Kidney epithelial cell (primary cell): ENCODE measurements around the gene ATP2A1. TPM values are rescaled to one million over a fixed set of nuclear protein-coding genes. Genes with fewer than 3 reads are reported as not detected.
"Not testable (repeated sequence)": the region's sequence is repeated elsewhere in the genome, so short reads cannot be mapped to it uniquely, and the experiment has no call there.

Source experiments
- DNase-seq: peaks from one replicate; pipeline ENCODE4 v3.0.0-alpha.2; 2010; ENCODE audit warnings: low read depth
- H3K27me3 ChIP-seq: 2 replicates; pipeline ENCODE4 v1.6.0; 2011; ENCODE audit warnings: low read length; ENCODE audit not compliant: control insufficient read depth, insufficient read depth
- H3K36me3 ChIP-seq: 2 replicates; pipeline ENCODE4 v1.5.1; 2011; ENCODE audit warnings: low read length; ENCODE audit not compliant: control insufficient read depth, insufficient read depth
- H3K4me3 ChIP-seq: 2 replicates; pipeline ENCODE4 v1.5.1; 2011; ENCODE audit warnings: low read depth, mild to moderate bottlenecking, control low read depth, low read length
- CTCF ChIP-seq: IDR thresholded peaks from 2 replicates; pipeline ENCODE4 v1.5.1; 2011; ENCODE audit warnings: mild to moderate bottlenecking, moderate library complexity, low read length, control low read depth, inconsistent platforms; ENCODE audit not compliant: insufficient read depth, poor library complexity, severe bottlenecking
- total RNA-seq: library from RNA; depleted of rRNA; stranded (reverse); fragments of >200 nt; gene quantifications from 2 replicates; pipeline ENCODE4 v1.2.3, GENCODE V29; 2015

ATP2A1 gene
- total RNA-seq, 1 donor from 2014 or later: 0.17 TPM

DNA sequence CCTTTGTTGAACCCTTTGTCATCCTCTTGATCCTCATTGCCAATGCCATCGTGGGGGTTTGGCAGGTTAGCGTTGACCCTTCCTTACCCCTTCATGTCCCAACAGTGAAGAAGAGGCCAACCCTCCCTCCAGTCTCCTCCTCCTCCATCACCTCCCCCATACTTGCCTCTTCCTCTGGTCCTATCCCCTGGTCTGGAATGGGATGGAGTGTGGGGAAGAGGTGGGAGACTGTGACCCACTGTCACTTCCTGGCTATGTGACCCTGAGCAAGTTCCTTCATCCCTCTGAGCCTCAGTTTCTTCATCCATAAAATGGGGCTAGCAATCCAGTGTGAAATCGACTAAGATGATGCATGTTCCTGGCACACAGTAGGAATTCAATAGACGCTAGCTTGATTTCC, 2.7 kb downstream of the ATP2A1 start:
- no peaks in the 10 kb centered on the region for H3K36me3 ChIP-seq
- no peak overlapping the region for H3K4me3 ChIP-seq
- DNase-seq: no peak
- no peak for TF ChIP-seq CTCF
- peaks cover 32% of the 10 kb centered on the region for H3K27me3 ChIP-seq

DNA sequence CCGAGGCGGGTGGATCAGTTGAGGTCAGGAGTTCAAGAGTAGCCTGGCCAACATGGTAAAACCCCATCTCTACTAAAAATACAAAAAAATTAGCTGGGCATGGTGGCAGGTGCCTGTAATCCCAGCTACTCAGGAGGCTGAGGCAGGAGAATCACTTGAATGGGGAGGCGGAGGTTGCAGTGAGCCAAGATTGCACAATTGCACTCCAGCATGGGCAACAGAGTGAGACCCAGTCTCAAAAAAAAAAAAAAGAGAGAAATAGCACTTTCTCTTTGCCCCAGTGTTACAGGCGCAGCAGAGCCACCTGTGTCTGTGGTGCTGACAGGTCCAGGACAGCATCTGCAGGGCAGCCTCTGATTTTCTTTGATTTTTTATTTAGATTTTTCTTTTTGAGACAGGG, 3.3 kb downstream of the ATP2A1 start:
- H3K27me3 ChIP-seq: peaks cover 32% of the 10 kb centered on the region
- not testable (repeated sequence) for DNase-seq, H3K36me3 ChIP-seq, H3K4me3 ChIP-seq

GRCh38 chr16:28882551-28883160, 4.4 kb downstream of the ATP2A1 start:
- H3K27me3 ChIP-seq: peaks cover 32% of the 10 kb centered on the region
- H3K36me3 ChIP-seq: no peaks in the 10 kb centered on the region
- H3K4me3 ChIP-seq: no peak overlapping the region
- TF ChIP-seq CTCF: no peak
- no peak for DNase-seq

DNA sequence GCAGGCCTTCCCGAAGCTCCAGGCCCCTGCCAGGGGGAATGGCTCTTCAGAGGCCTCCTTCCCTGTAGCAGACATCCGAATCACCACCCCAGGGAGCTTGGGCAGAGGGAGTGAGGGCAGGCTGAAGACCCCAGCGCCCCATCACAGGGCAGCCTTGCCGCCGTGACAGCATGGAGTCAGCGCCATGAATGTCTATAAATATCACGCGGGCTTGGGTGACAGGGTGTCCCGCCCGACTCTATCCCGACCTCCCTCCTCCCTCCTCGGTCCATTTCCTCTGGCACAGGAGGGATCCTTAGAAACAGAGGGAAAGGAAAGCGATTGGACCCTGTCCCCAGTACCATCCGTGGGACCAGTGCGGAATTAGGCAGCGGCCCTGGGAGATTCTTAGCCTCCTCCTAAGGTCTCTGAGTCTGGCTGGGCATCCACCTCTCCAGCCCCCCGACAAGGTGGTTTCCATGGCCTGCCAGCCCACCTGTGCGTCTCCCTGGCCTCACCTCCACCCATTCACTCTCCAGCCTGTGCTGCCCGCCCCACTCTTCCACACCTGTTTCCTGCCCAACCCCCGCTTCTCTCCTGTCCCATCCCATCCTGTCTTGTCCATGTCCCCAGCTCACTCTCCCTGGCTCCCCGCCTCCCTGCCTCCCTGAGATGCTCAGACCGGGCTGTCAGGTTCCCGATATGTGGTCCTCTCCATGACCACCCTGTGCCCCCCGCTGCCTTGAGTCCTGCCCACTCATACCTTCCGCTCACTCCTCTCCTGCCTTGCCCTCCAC, 5.1 kb downstream of the ATP2A1 start:
- no peak overlapping the region for H3K4me3 ChIP-seq
- no peak for TF ChIP-seq CTCF

GRCh38 chr16:28884045-28884444, 5.8 kb downstream of the ATP2A1 start:
- Histone ChIP-seq H3K27me3 (peaks cover 32% of the 10 kb centered on the region), H3K4me3 (no peak overlapping the region), H3K36me3 (no peaks in the 10 kb centered on the region)
- DNase-seq: no peak
- no peak for TF ChIP-seq CTCF

More for the DNA sequence above, 5.1 kb downstream of the ATP2A1 start:
- no peaks in the 10 kb centered on the region for H3K36me3 ChIP-seq
- DNase-seq: no peak
- peaks cover 32% of the 10 kb centered on the region for H3K27me3 ChIP-seq

DNA sequence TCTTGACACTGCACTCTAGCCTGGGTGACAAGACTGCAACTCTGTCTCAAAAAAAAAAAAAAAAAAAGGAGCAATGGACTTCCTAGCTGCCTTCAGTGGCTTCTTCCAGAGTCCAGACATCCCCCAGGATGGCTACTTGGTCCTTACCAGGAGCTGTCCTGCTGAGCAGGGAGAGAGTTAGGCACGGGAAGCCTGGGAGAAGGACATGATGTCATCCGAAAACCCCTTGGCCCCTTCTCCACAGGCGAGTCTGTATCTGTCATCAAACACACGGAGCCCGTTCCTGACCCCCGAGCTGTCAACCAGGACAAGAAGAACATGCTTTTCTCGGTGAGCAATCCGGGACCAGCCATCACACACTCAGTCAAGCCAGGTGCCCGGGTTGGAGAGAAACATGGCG, 8.7 kb downstream of the ATP2A1 start:
- no peak overlapping the region for H3K4me3 ChIP-seq
- H3K27me3 ChIP-seq: peaks cover 18% of the 10 kb centered on the region
- DNase-seq: no peak
- TF ChIP-seq CTCF: no peak
- H3K36me3 ChIP-seq: no peaks in the 10 kb centered on the region

DNA sequence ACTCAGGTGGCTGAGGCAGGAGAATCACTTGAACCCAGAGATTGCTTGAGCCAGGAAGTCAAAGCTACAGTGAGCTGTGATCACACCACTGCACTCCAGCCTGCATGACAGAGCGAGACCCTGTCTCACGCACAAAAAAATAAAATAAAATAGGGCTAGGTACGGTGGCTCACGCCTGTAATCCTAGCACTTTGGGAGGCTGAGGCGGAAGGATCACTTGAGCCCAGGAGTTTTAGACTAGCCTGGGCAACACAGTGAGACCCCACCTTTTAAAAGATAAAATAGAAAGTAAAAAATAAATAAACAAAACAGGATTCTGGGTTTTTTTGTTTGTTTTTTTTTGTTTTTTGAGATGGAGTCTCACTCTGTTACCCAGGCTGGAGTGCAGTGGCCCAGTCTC, 12.1 kb downstream of the ATP2A1 start:
- H3K4me3 ChIP-seq, H3K36me3 ChIP-seq, DNase-seq, H3K27me3 ChIP-seq: not testable (repeated sequence)
